Measurements from ENCODE around the gene COPA. TPM values are rescaled to one million over a fixed set of nuclear protein-coding genes. Genes with fewer than 3 reads are reported as not detected.
"Not testable (repeated sequence)": the region's sequence is repeated elsewhere in the genome, so short reads cannot be mapped to it uniquely, and the experiment has no call there.

Gene COPA
- polyA plus RNA-seq (2013, experiment 1 of 2): 73.8 TPM
- polyA plus RNA-seq (2013, experiment 2 of 2): 69.4 TPM

DNA sequence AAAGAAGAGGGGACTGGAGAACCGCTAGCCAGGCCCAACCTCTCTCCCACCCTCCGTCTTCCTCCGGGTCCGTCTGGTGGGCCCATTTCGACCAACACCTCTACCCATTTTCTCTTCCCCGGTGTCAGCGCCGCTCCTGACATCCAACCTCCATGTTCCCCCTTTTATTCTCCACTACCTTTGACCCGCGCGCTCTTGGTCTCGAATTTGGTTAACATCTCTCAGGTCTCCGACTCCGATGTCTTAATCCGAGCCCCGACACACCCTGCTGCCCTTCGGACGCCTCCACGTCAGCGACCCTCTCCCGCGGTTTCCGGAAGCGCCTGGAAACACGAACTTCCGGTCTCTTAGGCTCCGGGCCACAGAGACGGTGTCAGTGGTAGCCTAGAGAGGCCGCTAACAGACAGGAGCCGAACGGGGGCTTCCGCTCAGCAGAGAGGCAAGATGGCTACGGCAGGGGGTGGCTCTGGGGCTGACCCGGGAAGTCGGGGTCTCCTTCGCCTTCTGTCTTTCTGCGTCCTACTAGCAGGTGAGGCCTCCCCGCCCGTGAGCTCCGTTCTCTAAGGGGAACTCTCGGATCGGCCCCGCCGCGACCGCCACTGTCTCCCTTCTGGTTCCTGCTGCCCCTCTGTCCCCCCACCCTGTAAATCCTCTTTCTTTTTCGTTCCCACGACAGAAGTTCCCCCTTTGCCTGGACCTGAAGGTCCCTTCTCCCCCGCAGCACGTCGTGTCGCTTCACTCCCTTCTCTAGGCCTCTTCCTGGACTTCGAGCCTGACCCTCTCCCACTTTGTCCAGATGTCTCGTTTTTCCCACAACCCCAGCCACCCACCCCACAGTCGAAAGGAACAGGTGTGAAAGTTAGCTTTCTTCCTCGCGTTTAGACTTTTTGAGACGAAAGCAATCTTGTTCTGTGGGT is at the start of gene COPA, which contains the start of gene NCSTN:
Gene COPA, minus strand, starts transcription at position 298 of the 917 bp plus-strand sequence. Its CDS starts 80 bp downstream, at position 218.
Gene NCSTN, plus strand, starts transcription at position 431 of the 917 bp plus-strand sequence. Its CDS starts 14 bp downstream, at position 445.
- peak within 1 kb of the TSS; percentile 75 for H3K27ac ChIP-seq (ENCODE audit: low read depth, low read length)
- H3K4me1 ChIP-seq (ENCODE audit: insufficient read depth, low read length): peaks cover 13% of the 10 kb centered on the region; the same call in 1 of the 2 replicates
- H3K36me3 ChIP-seq (ENCODE audit: insufficient read depth, low read length): peaks cover 54% of the 10 kb centered on the region
- H3K9ac ChIP-seq (ENCODE audit: low read depth, low read length): peak within 1 kb of the TSS; percentile 89
- WGBS: under 1% methylated on average over 58 of the region's 58 CpGs
- no peaks in the 10 kb centered on the region for H3K27me3 ChIP-seq (ENCODE audit: insufficient read depth, low read length)
- no peaks in the 10 kb centered on the region for H3K9me3 ChIP-seq (ENCODE audit: insufficient read depth, low read depth, low read length)
- H3K4me3 ChIP-seq (ENCODE audit: low read length): peak within 1 kb of the TSS; percentile 95

- not testable (repeated sequence) for H3K4me3 ChIP-seq (ENCODE audit: low read length); H3K4me1 ChIP-seq (ENCODE audit: insufficient read depth, low read length); H3K27me3 ChIP-seq (ENCODE audit: insufficient read depth, low read length); H3K9me3 ChIP-seq (ENCODE audit: insufficient read depth, low read depth, low read length); H3K27ac ChIP-seq (ENCODE audit: low read depth, low read length); H3K36me3 ChIP-seq (ENCODE audit: insufficient read depth, low read length); H3K9ac ChIP-seq (ENCODE audit: low read depth, low read length)
- 42% methylated on average over 2 of the region's 4 CpGs for WGBS
These were observed 45.4 kb upstream of the COPA start for GRCh38 chr1:160388406-160388805.

- not testable (repeated sequence) for H3K9ac ChIP-seq (ENCODE audit: low read depth, low read length); H3K4me3 ChIP-seq (ENCODE audit: low read length); H3K27me3 ChIP-seq (ENCODE audit: insufficient read depth, low read length); H3K36me3 ChIP-seq (ENCODE audit: insufficient read depth, low read length); H3K4me1 ChIP-seq (ENCODE audit: insufficient read depth, low read length); H3K27ac ChIP-seq (ENCODE audit: low read depth, low read length); H3K9me3 ChIP-seq (ENCODE audit: insufficient read depth, low read depth, low read length)
- no CpG with 5 or more reads among the region's 2 CpGs for WGBS
These were observed 41.8 kb upstream of the COPA start for GRCh38 chr1:160384812-160385211.

GRCh38 chr1:160377585-160378206 is 34.6 kb upstream of the COPA start:
- 74% methylated on average over 7 of the region's 7 CpGs for WGBS
- Histone ChIP-seq H3K27ac (ENCODE audit: low read depth, low read length) (no peak overlapping the region), H3K36me3 (ENCODE audit: insufficient read depth, low read length) (no peaks in the 10 kb centered on the region), H3K9ac (ENCODE audit: low read depth, low read length) (no peak overlapping the region), H3K27me3 (ENCODE audit: insufficient read depth, low read length) (no peaks in the 10 kb centered on the region), H3K4me1 (ENCODE audit: insufficient read depth, low read length) (peaks cover 32% of the 10 kb centered on the region), H3K4me3 (ENCODE audit: low read length) (no peak overlapping the region), H3K9me3 (ENCODE audit: insufficient read depth, low read depth, low read length) (no peaks in the 10 kb centered on the region)

DNA sequence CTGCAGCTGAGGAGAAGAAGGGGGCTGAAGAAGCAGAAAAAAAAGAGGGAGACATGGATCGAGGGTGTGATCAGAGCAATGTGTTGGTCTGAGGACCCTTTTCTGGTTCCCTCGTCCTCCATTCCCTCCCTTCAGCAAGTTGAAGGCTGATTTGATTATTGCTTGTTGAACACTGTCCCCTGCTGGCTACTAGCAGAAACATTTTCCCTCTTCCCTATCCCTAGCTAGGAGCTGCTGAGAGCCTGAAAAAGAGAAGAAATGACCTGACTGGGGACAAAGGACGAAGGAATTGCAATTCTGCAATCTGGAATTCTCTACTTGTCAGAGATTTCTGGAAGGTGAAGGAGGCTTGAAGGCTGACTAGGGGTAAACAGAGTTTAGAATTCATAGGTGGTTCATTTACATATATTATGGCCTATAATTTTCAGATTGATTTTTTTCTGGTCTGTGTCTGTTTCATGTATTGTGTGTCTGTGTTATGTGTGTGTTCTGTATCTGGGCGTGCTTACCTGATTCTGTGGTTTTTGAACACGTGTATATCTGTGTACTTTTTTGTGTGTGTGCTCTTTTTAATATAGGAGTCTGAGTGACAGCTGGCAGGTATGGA is 33.6 kb upstream of the COPA start:
- H3K4me1 ChIP-seq (ENCODE audit: insufficient read depth, low read length): peaks cover 32% of the 10 kb centered on the region
- peak overlapping the region; percentile 60; the same call in 1 of the 2 replicates for H3K27ac ChIP-seq (ENCODE audit: low read depth, low read length)
- peak overlapping the region; percentile 5; the same call in 1 of the 2 replicates for H3K4me3 ChIP-seq (ENCODE audit: low read length)
- H3K36me3 ChIP-seq (ENCODE audit: insufficient read depth, low read length): no peaks in the 10 kb centered on the region
- no peaks in the 10 kb centered on the region for H3K27me3 ChIP-seq (ENCODE audit: insufficient read depth, low read length)
- no peaks in the 10 kb centered on the region for H3K9me3 ChIP-seq (ENCODE audit: insufficient read depth, low read depth, low read length)
- no peak overlapping the region; the same call in 1 of the 2 replicates for H3K9ac ChIP-seq (ENCODE audit: low read depth, low read length)
- 25% methylated on average over 5 of the region's 5 CpGs for WGBS

DNA sequence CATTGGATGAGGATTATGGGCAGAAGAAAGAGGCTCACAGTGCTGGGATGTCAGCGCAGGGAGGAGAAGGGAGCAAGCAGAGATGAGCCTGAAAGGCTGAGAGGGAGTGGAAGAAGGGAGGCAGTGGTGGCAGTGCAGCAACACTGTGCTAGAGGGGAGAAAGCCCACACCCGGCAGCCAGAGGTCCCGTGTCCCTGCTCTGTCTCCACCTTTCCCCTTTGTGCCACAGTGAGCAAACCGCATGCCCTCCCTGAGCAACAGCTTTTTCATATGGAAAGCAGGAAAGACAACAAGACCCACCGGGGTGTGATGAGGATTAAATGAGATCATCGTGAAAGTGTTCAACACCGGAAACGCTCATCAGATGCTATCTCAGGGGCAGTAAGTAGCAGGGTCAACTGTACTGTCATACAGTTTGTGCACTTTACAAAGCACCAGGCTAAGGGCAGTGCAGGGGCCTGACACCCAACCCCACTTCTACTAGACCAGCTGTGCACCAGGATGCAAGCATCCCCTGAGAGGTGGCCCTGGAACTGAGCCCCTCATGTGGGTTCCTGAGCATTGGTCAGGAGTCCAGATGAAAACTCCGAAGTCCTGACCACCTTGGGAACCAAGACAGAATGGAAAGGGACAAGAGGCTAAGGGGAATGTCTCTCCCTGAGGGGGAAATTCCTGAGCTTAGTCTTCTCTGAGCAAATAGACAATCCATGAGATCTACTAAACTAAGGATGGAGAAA is 32.9 kb upstream of the COPA start:
- Histone ChIP-seq H3K36me3 (ENCODE audit: insufficient read depth, low read length) (no peaks in the 10 kb centered on the region), H3K4me3 (ENCODE audit: low read length) (peak overlapping the region; percentile 5), H3K9ac (ENCODE audit: low read depth, low read length) (peak overlapping the region; percentile 65; the same call in 1 of the 2 replicates), H3K27me3 (ENCODE audit: insufficient read depth, low read length) (no peaks in the 10 kb centered on the region), H3K27ac (ENCODE audit: low read depth, low read length) (peak overlapping the region; percentile 74), H3K9me3 (ENCODE audit: insufficient read depth, low read depth, low read length) (no peaks in the 10 kb centered on the region), H3K4me1 (ENCODE audit: insufficient read depth, low read length) (peaks cover 32% of the 10 kb centered on the region)
- 3% methylated on average over 9 of the region's 9 CpGs for WGBS

DNA sequence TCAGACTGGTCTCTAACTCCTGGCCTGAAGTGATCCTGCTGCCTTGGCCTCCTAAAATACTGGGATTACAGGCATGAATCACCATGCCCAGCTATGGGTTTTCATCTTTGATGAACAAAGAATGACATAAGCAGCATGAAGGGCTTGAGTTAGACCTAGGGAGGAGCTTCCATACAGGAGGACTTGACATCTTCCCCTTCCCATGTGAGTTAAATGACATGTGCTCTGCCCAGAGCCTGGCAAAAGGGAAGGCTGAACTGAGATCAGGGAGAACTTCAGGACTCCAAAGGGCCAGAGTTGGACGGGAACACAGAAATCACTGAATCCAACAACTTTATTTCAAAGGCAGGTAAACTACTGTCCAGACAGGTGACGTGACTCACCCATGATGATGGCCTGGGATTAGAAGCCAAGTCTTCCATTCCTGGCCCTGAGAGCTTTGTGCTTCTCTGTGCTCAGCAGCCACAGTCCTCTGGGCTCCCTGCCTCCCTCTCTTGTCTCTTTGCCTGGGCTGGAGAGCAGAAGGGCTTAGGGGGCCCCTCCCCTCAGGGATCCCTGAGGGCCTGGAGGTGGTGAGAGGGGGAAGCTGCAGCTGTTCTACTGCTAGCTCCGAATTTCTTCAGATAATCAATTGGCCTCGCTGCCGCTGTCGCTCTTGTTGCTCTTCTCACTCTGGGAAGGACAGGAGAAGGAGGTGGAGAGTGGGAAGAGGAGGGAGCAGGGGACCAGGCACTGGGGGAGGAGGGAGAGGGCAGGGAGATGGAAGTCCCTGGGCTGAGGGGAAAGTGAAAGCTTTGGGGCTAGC is 31.5 kb upstream of the COPA start:
- peak overlapping the region; percentile 37; the same call in 1 of the 2 replicates for H3K27ac ChIP-seq (ENCODE audit: low read depth, low read length)

GRCh38 chr1:160373696-160374095 is 30.6 kb upstream of the COPA start:
- Histone ChIP-seq H3K4me3 (ENCODE audit: low read length) (no peak overlapping the region), H3K4me1 (ENCODE audit: insufficient read depth, low read length) (peaks cover 32% of the 10 kb centered on the region), H3K9me3 (ENCODE audit: insufficient read depth, low read depth, low read length) (no peaks in the 10 kb centered on the region), H3K36me3 (ENCODE audit: insufficient read depth, low read length) (no peaks in the 10 kb centered on the region), H3K9ac (ENCODE audit: low read depth, low read length) (no peak overlapping the region), H3K27ac (ENCODE audit: low read depth, low read length) (no peak overlapping the region), H3K27me3 (ENCODE audit: insufficient read depth, low read length) (no peaks in the 10 kb centered on the region)
- whole genome bisulfite sequencing: 83% methylated on average over 4 of the region's 4 CpGs

More for the DNA sequence above, 31.5 kb upstream of the COPA start:
- WGBS: 29% methylated on average over 6 of the region's 6 CpGs
- peaks cover 32% of the 10 kb centered on the region for H3K4me1 ChIP-seq (ENCODE audit: insufficient read depth, low read length)
- peak overlapping the region; percentile 18; the same call in 1 of the 2 replicates for H3K4me3 ChIP-seq (ENCODE audit: low read length)
- H3K9me3 ChIP-seq (ENCODE audit: insufficient read depth, low read depth, low read length): no peaks in the 10 kb centered on the region
- no peaks in the 10 kb centered on the region for H3K27me3 ChIP-seq (ENCODE audit: insufficient read depth, low read length)
- no peaks in the 10 kb centered on the region for H3K36me3 ChIP-seq (ENCODE audit: insufficient read depth, low read length)
- peak overlapping the region; percentile 14; the same call in 1 of the 2 replicates for H3K9ac ChIP-seq (ENCODE audit: low read depth, low read length)

- no peaks in the 10 kb centered on the region for H3K27me3 ChIP-seq (ENCODE audit: insufficient read depth, low read length)
- no peaks in the 10 kb centered on the region for H3K36me3 ChIP-seq (ENCODE audit: insufficient read depth, low read length)
- no peak overlapping the region for H3K4me3 ChIP-seq (ENCODE audit: low read length)
- H3K4me1 ChIP-seq (ENCODE audit: insufficient read depth, low read length): peaks cover 24% of the 10 kb centered on the region
- no peak overlapping the region for H3K9ac ChIP-seq (ENCODE audit: low read depth, low read length)
- no peak overlapping the region for H3K27ac ChIP-seq (ENCODE audit: low read depth, low read length)
- 93% methylated on average over 4 of the region's 4 CpGs for WGBS
- no peaks in the 10 kb centered on the region for H3K9me3 ChIP-seq (ENCODE audit: insufficient read depth, low read depth, low read length)
These were observed 28.7 kb upstream of the COPA start for GRCh38 chr1:160371756-160372155.

- Histone ChIP-seq H3K27ac (ENCODE audit: low read depth, low read length) (no peak overlapping the region), H3K9me3 (ENCODE audit: insufficient read depth, low read depth, low read length) (no peaks in the 10 kb centered on the region), H3K36me3 (ENCODE audit: insufficient read depth, low read length) (no peaks in the 10 kb centered on the region), H3K27me3 (ENCODE audit: insufficient read depth, low read length) (no peaks in the 10 kb centered on the region), H3K9ac (ENCODE audit: low read depth, low read length) (no peak overlapping the region), H3K4me3 (ENCODE audit: low read length) (no peak overlapping the region), H3K4me1 (ENCODE audit: insufficient read depth, low read length) (peaks cover 21% of the 10 kb centered on the region)
These were observed 28.2 kb upstream of the COPA start for GRCh38 chr1:160371346-160371631.
